GM06990 (cell line): ENCODE data around the gene SERINC1.

Experiments used
- DNase-seq: peaks from one replicate; pipeline ENCODE4 v3.0.0-alpha.2; 2011; ENCODE audit not compliant: insufficient read length; ENCODE audit errors: extremely low read depth
- H3K27me3 ChIP-seq: replicated peaks from 2 replicates; pipeline ENCODE4 v1.6.0; 2011; ENCODE audit warnings: low read length; ENCODE audit not compliant: control insufficient read depth, insufficient read depth
- H3K36me3 ChIP-seq: 2 replicates; pipeline ENCODE4 v1.5.1; 2011; ENCODE audit warnings: low read length; ENCODE audit not compliant: control insufficient read depth, insufficient read depth
- H3K4me3 ChIP-seq: replicated peaks from 2 replicates; pipeline ENCODE4 v1.5.1; 2011; ENCODE audit warnings: low read depth, mild to moderate bottlenecking, control low read depth, low read length
- CTCF ChIP-seq: IDR thresholded peaks from 2 replicates; pipeline ENCODE4 v1.5.1; 2011; ENCODE audit warnings: low read length, control low read depth, mild to moderate bottlenecking, inconsistent platforms; ENCODE audit not compliant: insufficient read depth, poor library complexity, severe bottlenecking

Gene SERINC1

GRCh38 chr6:122400462-122401089 is 71.0 kb downstream of the SERINC1 start:
- Histone ChIP-seq H3K36me3 (no peaks in the 10 kb centered on the region), H3K4me3 (peak overlapping the region; percentile 96), H3K27me3 (no peaks in the 10 kb centered on the region)
- TF ChIP-seq CTCF, result no peak
- peak; percentile 3 for DNase-seq

GRCh38 chr6:122400121-122400450 is 71.5 kb downstream of the SERINC1 start:
- Histone ChIP-seq H3K4me3 (peak overlapping the region; percentile 96), H3K27me3 (no peaks in the 10 kb centered on the region), H3K36me3 (no peaks in the 10 kb centered on the region)
- DNase-seq, result no peak
- TF ChIP-seq CTCF, result no peak

- DNase-seq, result peak; percentile 98
- peak; percentile 19 for TF ChIP-seq CTCF
- H3K36me3 ChIP-seq, result no peaks in the 10 kb centered on the region
- H3K27me3 ChIP-seq, result no peaks in the 10 kb centered on the region
- peak within 1 kb of the TSS; percentile 96 for H3K4me3 ChIP-seq
Measured at GRCh38 chr6:122399348-122400120, 72.1 kb downstream of the SERINC1 start, which contains the start of gene HSF2. Gene HSF2, plus strand, starts transcription at chr6:122399652. Its CDS starts 86 bp downstream, at chr6:122399738.

GRCh38 chr6:122399055-122399347 is 72.6 kb downstream of the SERINC1 start:
- no peak for DNase-seq
- no peak for TF ChIP-seq CTCF
- peak overlapping the region; percentile 50 for H3K4me3 ChIP-seq
- no peaks in the 10 kb centered on the region for H3K36me3 ChIP-seq
- no peaks in the 10 kb centered on the region for H3K27me3 ChIP-seq

- no peak overlapping the region for H3K4me3 ChIP-seq
- no peaks in the 10 kb centered on the region for H3K36me3 ChIP-seq
- no peak for DNase-seq
- no peaks in the 10 kb centered on the region for H3K27me3 ChIP-seq
- TF ChIP-seq CTCF, result no peak
Measured at GRCh38 chr6:122394016-122394415, 77.6 kb downstream of the SERINC1 start.
